WTC11 (cell line): ENCODE results near the gene CTTN. TPM values are rescaled to one million over a fixed set of nuclear protein-coding genes. Genes with fewer than 3 reads are reported as not detected.
A peak's percentile ranks its signal among the peaks of the same experiment; 100 is the strongest.

Experiments
- ATAC-seq: fragments of 200-7000 bp; cut with Tn5 transposase; 2 replicates; pipeline ENCODE4 v1.10.0; 2021; ENCODE audit warnings: mild to moderate bottlenecking, moderate library complexity
- CTCF ChIA-PET: fragments of 300-600 bp; sonication (Branson Sonifier 250); formaldehyde crosslinking; loops from one replicate; lab custom pipeline; 2021; ENCODE audit warnings: antibody characterized with exemption; lab: Charles Lee
- POLR2A ChIA-PET: fragments of 350-600 bp; sonication (Branson Sonifier 250); formaldehyde crosslinking; loops from one replicate; lab custom pipeline; 2021; ENCODE audit warnings: antibody characterized with exemption; lab: Charles Lee
- DNase-seq: peaks from one replicate; pipeline ENCODE4 v3.0.0; 2021; ENCODE audit warnings: low spot score
- H3K27ac Mint-ChIP-seq: 2 replicates; pipeline ENCODE4 v1.8.0; 2021; ENCODE audit warnings: mixed read lengths
- H3K27me3 Mint-ChIP-seq: 2 replicates; pipeline ENCODE4 v1.8.0; 2021; ENCODE audit warnings: low read depth, mild to moderate bottlenecking, moderate library complexity, mixed read lengths
- H3K36me3 Mint-ChIP-seq: 2 replicates; pipeline ENCODE4 v1.8.0; 2021; ENCODE audit warnings: mixed read lengths
- H3K4me1 Mint-ChIP-seq: 2 replicates; pipeline ENCODE4 v1.8.0; 2022; ENCODE audit warnings: mixed read lengths
- H3K4me3 Mint-ChIP-seq: 2 replicates; pipeline ENCODE4 v1.8.0; 2021; ENCODE audit warnings: mild to moderate bottlenecking, moderate library complexity, mixed read lengths
- H3K9me3 Mint-ChIP-seq: 2 replicates; pipeline ENCODE4 v1.8.0; 2021; ENCODE audit warnings: mixed read lengths
- ARID4B ChIP-seq: sonication (generic); formaldehyde crosslinking; IDR thresholded peaks from 2 replicates; pipeline ENCODE4 v1.8.0; 2023; ENCODE audit warnings: missing genetic modification reagents, mild to moderate bottlenecking, borderline replicate concordance
- CDX4 ChIP-seq: fragments of 250-450 bp; sonication (Bioruptor Pico); IDR thresholded peaks from 2 replicates; pipeline ENCODE4 v1.9.0; 2021; ENCODE audit warnings: moderate library complexity, mild to moderate bottlenecking, inconsistent platforms, borderline replicate concordance
- EMX1 ChIP-seq: fragments of 250-450 bp; sonication (Bioruptor Pico); IDR thresholded peaks from 2 replicates; pipeline ENCODE4 v1.8.0; 2021; ENCODE audit warnings: mild to moderate bottlenecking
- ESRRA ChIP-seq: sonication (generic); formaldehyde crosslinking; IDR thresholded peaks from 2 replicates; pipeline ENCODE4 v1.8.1; 2022; ENCODE audit warnings: mild to moderate bottlenecking, missing genetic modification reagents, borderline replicate concordance
- GABPB1 ChIP-seq: sonication (generic); formaldehyde crosslinking; IDR thresholded peaks from 2 replicates; pipeline ENCODE4 v1.8.1; 2023; ENCODE audit warnings: mild to moderate bottlenecking, missing genetic modification reagents
- NFE2L1 ChIP-seq: sonication (generic); formaldehyde crosslinking; IDR thresholded peaks from 2 replicates; pipeline ENCODE4 v1.8.1; 2023; ENCODE audit warnings: missing genetic modification reagents
- NFYB ChIP-seq: sonication (generic); formaldehyde crosslinking; conservative IDR thresholded peaks from 2 replicates; pipeline ENCODE4 v1.8.0; 2022; ENCODE audit warnings: low read depth, missing genetic modification reagents
- NR3C1 ChIP-seq: sonication (generic); formaldehyde crosslinking; conservative IDR thresholded peaks from 2 replicates; pipeline ENCODE4 v1.8.1; 2023; ENCODE audit warnings: low read depth, mild to moderate bottlenecking, missing genetic modification reagents
- PREB ChIP-seq: sonication (generic); formaldehyde crosslinking; IDR thresholded peaks from 2 replicates; pipeline ENCODE4 v1.8.1; 2022; ENCODE audit warnings: mild to moderate bottlenecking, missing genetic modification reagents, moderate library complexity, borderline replicate concordance
- SP1 ChIP-seq: sonication (generic); formaldehyde crosslinking; conservative IDR thresholded peaks from 2 replicates; pipeline ENCODE4 v1.8.1; 2022; ENCODE audit warnings: missing genetic modification reagents
- total RNA-seq: library from RNA; stranded (reverse); gene quantifications from 3 replicates; pipeline ENCODE4 v1.2.3, GENCODE V29; 2021
- TF ChIP-seq, protein P1 (sequence below): fragments of 250-450 bp; sonication (Bioruptor Pico); IDR thresholded peaks from 2 replicates; pipeline ENCODE4 v2.1.2; 2022; ENCODE audit warnings: mild to moderate bottlenecking, moderate library complexity

Gene CTTN
- total RNA-seq, 1 experiment from 2014 or later = 281 TPM

DNA sequence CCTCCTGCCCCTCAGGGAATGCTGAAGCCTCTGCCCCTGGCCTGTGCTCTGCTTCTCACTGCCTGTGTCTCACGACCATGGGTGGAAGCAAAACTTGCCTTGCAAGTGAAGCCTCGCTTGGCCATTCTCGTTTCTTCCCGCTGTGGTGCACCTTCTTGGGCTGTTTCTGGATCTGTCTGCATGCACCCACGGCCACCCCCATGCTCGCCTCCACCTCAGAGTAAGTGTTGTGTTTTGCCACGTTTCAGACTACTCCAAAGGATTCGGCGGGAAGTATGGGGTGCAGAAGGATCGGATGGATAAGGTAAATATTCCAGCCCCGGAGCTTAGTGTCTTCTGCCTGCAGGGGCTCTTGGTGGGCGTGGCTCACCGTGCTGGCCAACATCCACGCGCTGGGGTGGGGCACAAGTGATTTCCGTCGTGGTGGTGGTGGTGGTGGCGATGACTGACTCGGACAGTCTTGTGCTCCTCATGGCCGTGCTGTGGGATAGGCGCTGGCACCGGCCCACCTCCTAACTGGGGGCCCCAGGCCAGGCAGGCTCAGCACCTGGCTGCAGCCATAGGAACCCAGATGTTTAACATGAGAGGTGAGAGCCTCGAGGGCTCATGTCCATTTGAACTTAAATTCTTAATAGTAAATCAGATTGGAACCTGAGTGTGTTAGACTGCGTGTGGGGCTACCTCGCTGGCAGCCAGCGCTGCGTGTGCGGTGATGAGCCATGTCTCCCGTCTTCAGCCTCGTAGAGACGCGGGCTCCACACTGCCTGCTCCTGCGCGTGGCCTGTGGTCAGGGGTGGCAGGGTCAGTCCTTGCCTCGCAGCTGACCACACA lies 24.6 kb downstream of the CTTN start:
- H3K9me3 Mint-ChIP-seq = no peaks in the 10 kb centered on the region
- H3K27ac Mint-ChIP-seq = peak overlapping the region; percentile 65
- CTCF ChIA-PET = no interaction called here
- TF ChIP-seq ESRRA (CRISPR knock-in tag) = no peak
- no peak for TF ChIP-seq ARID4B (CRISPR knock-in tag)
- POLR2A ChIA-PET = no interaction called here
- no peak overlapping the region for H3K4me3 Mint-ChIP-seq
- ATAC-seq (no peak), DNase-seq (no peak)
- no peaks in the 10 kb centered on the region for H3K27me3 Mint-ChIP-seq
- peaks cover 72% of the 10 kb centered on the region for H3K36me3 Mint-ChIP-seq
- peaks cover 18% of the 10 kb centered on the region for H3K4me1 Mint-ChIP-seq

DNA sequence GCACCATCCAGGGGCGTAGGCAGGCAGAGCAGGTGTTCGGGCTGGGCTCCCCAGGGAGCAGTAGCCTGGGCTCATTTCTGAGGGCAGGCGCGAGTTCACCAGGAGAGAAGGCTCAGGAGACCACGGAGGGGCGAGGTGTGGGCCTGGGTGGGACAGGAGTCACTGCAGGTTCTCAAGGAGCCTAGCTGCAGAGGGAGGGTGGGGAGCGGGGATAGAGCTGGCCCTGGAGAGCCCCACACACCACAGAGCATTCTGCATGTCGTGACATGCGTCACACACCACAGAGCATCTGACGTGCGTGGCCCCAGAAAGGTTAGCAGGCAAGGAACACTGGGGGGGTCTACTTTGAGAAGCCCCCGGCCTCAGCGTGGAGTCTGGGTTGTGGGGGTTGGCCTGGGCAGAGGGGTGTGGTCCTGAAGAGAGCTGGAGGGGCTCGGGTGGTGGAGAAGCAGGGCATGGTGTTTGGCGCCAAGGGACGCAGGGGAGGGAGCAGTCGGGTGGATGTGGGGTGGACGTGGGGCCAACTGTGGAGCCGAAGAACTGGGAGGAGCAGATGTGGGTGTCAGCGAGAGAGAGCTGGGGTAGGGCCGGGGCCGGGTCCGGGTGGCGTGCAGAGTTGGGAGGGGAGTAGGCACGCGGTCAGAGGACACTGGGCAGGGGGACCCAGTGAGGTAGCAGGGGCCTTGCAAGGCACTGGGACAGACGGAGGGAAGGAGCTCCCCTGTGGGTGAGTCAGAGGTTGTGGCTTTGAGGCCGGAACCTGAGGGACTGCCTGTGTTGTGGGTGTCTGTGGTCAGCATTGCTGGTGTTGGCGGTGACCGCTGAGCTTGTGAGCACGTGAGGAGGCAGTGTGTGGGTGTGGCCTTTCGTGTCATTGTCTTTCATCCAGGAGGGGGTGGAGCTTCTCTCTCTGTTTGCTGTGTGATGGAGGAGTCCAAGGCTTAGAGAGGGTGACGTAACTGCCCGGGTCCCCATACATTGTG lies 25.5 kb downstream of the CTTN start:
- Mint-ChIP-seq H3K27me3 (no peaks in the 10 kb centered on the region), H3K4me1 (peaks cover 18% of the 10 kb centered on the region), H3K27ac (peak overlapping the region; percentile 83), H3K36me3 (peaks cover 70% of the 10 kb centered on the region), H3K9me3 (no peaks in the 10 kb centered on the region), H3K4me3 (no peak overlapping the region)
- DNase-seq (no peak), ATAC-seq (peak; percentile 71)
- POLR2A ChIA-PET = no interaction called here
- TF ChIP-seq, protein P1, sequence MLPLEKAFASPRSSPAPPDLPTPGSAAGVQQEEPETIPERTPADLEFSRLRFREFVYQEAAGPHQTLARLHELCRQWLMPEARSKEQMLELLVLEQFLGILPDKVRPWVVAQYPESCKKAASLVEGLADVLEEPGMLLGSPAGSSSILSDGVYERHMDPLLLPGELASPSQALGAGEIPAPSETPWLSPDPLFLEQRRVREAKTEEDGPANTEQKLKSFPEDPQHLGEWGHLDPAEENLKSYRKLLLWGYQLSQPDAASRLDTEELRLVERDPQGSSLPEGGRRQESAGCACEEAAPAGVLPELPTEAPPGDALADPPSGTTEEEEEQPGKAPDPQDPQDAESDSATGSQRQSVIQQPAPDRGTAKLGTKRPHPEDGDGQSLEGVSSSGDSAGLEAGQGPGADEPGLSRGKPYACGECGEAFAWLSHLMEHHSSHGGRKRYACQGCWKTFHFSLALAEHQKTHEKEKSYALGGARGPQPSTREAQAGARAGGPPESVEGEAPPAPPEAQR (CRISPR knock-in tag) = no peak
- no peak for TF ChIP-seq CDX4
- TF ChIP-seq NR3C1 = no peak
- no peak for TF ChIP-seq GABPB1 (CRISPR knock-in tag)
- CTCF ChIA-PET = interaction anchor here (0.5 to 1.1 kb wide), 3 partner anchors 8 to 185 kb away, joined by 3 to 4 read pairs (median 4); no protein-coding TSS in a partner anchor

DNA sequence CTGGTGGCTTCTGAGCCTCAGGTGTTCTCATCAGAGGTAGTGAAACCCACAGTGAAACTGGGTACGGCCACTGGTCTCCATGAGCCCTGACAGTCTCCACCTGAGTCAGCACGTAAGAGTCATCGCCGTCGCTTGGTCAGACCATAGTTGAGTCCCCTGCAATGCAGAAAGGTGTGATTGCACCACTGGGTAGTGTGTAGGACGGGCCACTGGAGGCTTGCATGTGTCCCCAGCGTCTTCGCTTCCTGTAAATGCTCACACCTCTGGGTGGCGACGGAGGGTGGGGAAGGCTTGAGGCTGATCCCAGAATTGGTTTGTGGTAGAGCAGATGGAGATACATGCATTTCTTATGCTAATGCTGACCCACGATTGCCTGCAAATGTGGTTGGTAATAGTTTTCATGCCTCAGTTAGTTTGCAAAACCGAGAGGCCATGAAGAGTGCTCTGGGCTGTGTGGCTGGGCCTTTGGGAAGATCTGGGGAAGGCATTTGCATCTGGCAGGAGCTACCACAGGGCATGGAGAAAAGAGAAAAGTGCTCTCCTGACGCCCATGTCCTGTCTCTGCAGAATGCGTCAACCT lies 26.5 kb downstream of the CTTN start:
- H3K36me3 Mint-ChIP-seq = peaks cover 70% of the 10 kb centered on the region
- no peak overlapping the region for H3K4me3 Mint-ChIP-seq
- POLR2A ChIA-PET = no interaction called here
- peaks cover 18% of the 10 kb centered on the region for H3K4me1 Mint-ChIP-seq
- CTCF ChIA-PET = interaction anchor here (0.7 to 1.1 kb wide), 2 partner anchors 9 to 11 kb away, joined by 3 read pairs; no protein-coding TSS in a partner anchor
- TF ChIP-seq EMX1 (no peak), NFE2L1 (CRISPR knock-in tag) (no peak), SP1 (CRISPR knock-in tag) (no peak), NFYB (CRISPR knock-in tag) (no peak), PREB (CRISPR knock-in tag) (no peak)
- TF ChIP-seq, all 79 proteins: peak for 0
- ATAC-seq (peak; percentile 36), DNase-seq (no peak)
- Mint-ChIP-seq H3K9me3 (no peaks in the 10 kb centered on the region), H3K27me3 (no peaks in the 10 kb centered on the region), H3K27ac (peak overlapping the region; percentile 36; the same call in 1 of the 2 replicates)
